ENCODE data around the gene SPAG16.

- TF ChIP-seq YY1 (IDR thresholded peaks at IDR 0.05; ENCODE audit: insufficient read depth, insufficient read length), result no peak
- TF ChIP-seq ZNF274 (IDR thresholded peaks at IDR 0.05; ENCODE audit: low read depth, low read length), result no peak
- TF ChIP-seq SUZ12 (IDR thresholded peaks at IDR 0.05; ENCODE audit: extremely low read depth, insufficient read depth, insufficient read length), result no peak
These were observed 479.7 kb downstream of the SPAG16 start for GRCh38 chr2:213763963-213764362.

Measured in NT2/D1 (cell line).